AG09319 (cell line): Measurements from ENCODE around the gene CRY2.

Source experiments
- DNase-seq: peaks from one replicate; pipeline ENCODE4 v3.0.0-alpha.2; 2010; ENCODE audit warnings: low read depth; ENCODE audit errors: extremely low read depth
- TF ChIP-seq, protein P1 (sequence below): IDR thresholded peaks from 2 replicates; pipeline ENCODE4 v1.5.1; 2011; ENCODE audit warnings: low read depth, mild to moderate bottlenecking, inconsistent platforms, low read length, moderate library complexity

The CRY2 gene

DNA sequence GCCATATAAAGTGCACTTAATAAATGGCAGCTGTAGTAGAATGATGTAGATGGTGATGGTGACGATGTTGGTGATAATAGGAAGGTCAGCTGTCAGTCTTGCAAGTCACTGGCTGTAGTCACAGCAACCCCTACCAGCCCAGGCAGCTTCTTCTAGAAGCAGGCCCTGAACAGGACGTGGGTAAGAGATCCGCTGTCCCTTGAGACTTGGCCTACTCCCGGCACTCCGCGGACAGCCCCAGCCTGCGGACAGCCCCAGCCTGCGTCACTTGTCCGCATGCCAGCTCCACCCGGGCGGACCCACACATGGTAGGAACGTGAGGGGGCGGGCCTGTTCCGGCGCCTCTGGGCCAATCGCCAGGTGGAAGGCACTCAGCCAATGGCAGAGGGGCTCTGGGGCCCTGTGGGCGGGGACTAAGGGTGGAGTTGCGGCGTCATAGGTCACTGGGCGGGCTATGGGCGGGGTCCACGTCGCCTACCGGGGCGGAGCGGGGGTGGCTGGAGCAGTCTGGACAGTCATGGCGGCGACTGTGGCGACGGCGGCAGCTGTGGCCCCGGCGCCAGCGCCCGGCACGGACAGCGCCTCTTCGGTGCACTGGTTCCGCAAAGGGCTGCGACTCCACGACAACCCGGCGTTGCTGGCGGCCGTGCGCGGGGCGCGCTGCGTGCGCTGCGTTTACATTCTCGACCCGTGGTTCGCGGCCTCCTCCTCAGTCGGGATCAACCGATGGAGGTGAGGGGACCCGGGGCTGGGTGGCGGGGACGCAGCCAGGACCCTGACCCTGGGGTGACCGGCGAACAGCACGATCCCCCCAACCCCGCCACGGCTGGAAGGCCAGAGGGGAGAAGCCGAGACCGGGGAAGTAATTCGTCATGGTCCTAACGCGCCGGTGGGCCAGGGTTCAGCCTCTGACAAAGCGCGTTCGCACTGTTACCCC is at the start of gene CRY2:
CRY2 (plus strand) TSS at position 502 of the 937 bp plus-strand sequence; CDS start at position 518, 16 bp downstream.
- DNase-seq, result peak; percentile 98
- TF ChIP-seq, protein P1, sequence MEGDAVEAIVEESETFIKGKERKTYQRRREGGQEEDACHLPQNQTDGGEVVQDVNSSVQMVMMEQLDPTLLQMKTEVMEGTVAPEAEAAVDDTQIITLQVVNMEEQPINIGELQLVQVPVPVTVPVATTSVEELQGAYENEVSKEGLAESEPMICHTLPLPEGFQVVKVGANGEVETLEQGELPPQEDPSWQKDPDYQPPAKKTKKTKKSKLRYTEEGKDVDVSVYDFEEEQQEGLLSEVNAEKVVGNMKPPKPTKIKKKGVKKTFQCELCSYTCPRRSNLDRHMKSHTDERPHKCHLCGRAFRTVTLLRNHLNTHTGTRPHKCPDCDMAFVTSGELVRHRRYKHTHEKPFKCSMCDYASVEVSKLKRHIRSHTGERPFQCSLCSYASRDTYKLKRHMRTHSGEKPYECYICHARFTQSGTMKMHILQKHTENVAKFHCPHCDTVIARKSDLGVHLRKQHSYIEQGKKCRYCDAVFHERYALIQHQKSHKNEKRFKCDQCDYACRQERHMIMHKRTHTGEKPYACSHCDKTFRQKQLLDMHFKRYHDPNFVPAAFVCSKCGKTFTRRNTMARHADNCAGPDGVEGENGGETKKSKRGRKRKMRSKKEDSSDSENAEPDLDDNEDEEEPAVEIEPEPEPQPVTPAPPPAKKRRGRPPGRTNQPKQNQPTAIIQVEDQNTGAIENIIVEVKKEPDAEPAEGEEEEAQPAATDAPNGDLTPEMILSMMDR, result no peak

DNA sequence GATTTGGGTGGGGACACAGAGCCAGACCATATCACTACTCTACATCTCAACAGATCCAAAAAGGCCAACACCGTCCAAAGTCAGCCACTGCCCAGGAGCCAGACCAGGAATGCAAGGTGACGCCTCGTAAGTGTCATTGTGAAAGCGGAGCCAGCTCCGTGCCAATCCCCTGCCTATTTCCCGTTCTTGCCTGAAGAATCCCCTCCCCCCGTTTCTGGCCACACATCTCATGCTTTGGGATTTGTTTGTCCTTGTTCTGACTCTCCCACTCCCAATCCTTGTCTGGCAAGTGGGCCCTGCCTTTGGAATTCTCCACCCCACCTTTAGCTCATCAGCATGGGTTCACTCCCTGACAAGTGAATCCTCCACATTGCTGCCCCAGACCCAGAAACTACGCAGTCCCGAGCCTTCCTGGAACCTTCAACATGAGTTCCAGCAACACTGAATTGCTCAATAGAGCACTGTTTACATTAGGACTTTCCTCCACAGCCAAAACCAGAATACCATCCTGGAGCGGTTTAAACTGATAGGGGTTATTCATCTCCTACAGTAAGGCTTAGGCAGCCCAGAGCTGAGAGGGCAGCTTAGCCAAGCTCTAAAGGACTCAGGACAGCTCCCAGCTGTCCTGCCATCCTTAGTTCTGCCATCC is 48.4 kb upstream of the CRY2 start:
- DNase-seq, result no peak
- TF ChIP-seq, protein P1, result no peak

DNA sequence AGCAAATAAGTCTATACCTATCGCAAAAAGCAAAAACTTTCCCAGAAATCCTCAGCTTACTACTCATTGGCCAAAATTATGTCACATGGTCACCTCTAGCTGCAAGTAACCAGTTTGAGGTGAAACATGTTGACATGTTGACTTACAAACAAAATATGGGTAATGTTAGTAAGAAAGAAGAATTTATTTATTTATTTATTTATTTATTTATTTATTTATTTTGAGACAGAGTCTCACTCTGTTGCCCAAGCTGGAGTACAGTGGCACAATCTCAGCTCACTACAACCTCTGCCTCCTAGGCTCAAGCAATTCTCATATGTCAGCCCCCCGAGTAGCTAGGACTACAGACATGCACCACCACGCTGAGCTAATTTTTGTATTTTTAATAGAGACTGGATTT is 47.7 kb upstream of the CRY2 start:
- no peak for DNase-seq
- TF ChIP-seq, protein P1, result no peak

DNA sequence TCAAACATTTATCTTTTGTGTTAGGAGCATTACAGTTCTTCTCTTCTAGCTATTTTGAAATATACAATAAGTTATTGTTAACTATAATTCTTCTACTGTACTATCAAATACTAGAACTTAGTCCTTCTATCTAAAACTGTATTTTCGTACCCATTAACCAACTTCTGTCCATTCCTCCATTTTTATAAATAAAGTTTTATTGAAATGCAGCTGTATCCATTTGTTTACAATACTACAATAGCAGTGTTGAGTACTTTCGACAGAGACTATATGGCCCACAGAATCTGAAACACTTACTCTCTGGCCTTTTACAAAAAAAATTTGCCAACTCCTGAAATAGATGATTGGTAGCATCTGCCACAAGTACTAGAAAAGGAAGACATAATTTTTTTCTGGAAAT is 47.0 kb upstream of the CRY2 start:
- TF ChIP-seq, protein P1, result no peak

DNA sequence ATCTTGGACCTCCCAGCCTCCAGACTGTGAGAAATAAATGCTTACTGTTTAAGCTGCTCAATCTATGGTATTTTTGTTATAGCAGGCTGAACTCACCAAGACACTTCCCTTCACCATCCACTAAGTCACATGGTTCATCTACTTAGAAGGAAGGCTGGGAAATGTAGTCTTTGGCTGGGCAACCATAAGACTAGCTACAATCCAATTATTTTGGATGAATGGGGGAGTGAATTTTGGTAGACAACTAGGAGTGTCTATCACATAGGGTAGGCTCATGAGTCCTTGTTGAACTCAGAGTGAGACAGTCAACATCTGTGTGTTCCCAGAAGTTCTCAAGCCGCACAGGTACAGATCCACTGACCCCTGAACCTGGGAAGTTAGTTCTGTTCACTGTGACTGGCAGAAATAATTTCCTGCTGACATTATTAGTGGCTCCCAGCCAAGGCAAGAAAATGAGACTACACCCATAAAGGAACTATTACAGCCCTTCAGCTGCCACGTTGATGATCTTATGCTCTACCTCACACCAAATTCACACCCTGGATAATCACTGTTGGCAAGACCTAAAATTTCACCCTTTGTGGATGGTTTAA is 45.5 kb upstream of the CRY2 start:
- TF ChIP-seq, protein P1, result no peak

More for the DNA sequence above, 47.0 kb upstream of the CRY2 start:
- no peak for DNase-seq

DNA sequence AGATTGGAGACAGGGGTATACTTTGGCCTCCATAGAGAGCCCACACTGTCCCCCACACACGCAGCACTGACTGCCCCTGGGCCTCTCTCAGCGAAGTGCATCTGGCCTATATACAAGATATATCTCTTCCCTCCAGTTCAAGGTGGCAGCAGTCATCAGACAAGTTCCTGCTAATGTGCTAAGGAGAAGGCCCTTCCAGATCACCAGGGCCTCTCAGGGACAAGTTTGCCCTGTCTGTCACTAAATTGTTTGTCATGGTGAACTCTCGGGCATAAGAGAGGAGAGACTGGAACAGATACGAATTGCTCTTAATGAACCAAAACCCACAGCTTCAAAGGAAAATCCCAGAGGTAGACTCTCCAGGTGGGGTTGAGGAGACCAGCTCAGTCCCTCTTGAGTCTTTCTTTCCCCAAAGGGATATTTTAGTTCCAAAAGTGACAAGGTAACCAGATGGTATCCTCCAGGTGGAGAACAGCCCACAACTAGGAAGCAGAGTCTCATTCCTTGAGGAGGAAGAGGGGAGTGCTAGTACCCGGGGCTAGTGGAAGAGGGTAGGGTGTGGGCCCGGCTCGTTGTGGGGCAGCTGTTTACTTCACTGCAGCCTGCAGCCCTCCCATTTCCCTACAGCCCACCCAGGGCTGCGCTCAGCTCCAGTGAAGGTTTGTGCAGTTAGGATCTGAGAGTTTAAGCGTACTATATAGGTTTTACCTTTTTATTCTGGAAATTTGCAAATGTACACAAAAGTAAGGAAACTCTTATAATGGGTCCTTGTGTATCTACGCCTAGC is 44.6 kb upstream of the CRY2 start:
- DNase-seq, result no peak
- TF ChIP-seq, protein P1, result no peak

More for the DNA sequence above, 45.5 kb upstream of the CRY2 start:
- no peak for DNase-seq
